Progenitor cell of endocrine pancreas (in vitro differentiated cells): ENCODE results near the gene SLC22A31. TPM values are rescaled to one million over a fixed set of nuclear protein-coding genes. Genes with fewer than 3 reads are reported as not detected.
A peak's percentile ranks its signal among the peaks of the same experiment; 100 is the strongest.

Experiments used
- DNase-seq: peaks from one replicate; pipeline ENCODE4 v3.0.0; 2021; ENCODE audit warnings: low spot score; ENCODE audit not compliant: unreplicated experiment
- H3K27ac Mint-ChIP-seq: 2 replicates; pipeline ENCODE4 v1.8.0; 2021; ENCODE audit warnings: mild to moderate bottlenecking, moderate library complexity, mixed read lengths
- H3K27me3 Mint-ChIP-seq: 2 replicates; pipeline ENCODE4 v1.8.0; 2021; ENCODE audit warnings: mixed read lengths
- H3K36me3 Mint-ChIP-seq: 2 replicates; pipeline ENCODE4 v1.8.0; 2022; ENCODE audit warnings: mixed read lengths; ENCODE audit not compliant: insufficient read depth
- H3K4me1 Mint-ChIP-seq: 2 replicates; pipeline ENCODE4 v1.8.0; 2021; ENCODE audit warnings: low read depth, mixed read lengths
- H3K4me3 Mint-ChIP-seq: 2 replicates; pipeline ENCODE4 v1.8.0; 2021; ENCODE audit warnings: low read depth, mild to moderate bottlenecking, moderate library complexity, mixed read lengths
- H3K9me3 Mint-ChIP-seq: 2 replicates; pipeline ENCODE4 v1.8.0; 2021; ENCODE audit warnings: low read depth, mixed read lengths
- total RNA-seq: library from RNA; stranded (reverse); gene quantifications from 2 replicates; pipeline ENCODE4 v1.2.1, GENCODE V29; 2021
- TF ChIP-seq, protein P1 (sequence below): fragments of 200-600 bp; sonication (generic); IDR thresholded peaks from one replicate; pipeline ENCODE4 v1.5.0; 2021; ENCODE audit warnings: antibody characterized with exemption, mild to moderate bottlenecking; ENCODE audit not compliant: unreplicated experiment

Gene SLC22A31
- total RNA-seq, 1 donor from 2014 or later, result 6.9 TPM

DNA sequence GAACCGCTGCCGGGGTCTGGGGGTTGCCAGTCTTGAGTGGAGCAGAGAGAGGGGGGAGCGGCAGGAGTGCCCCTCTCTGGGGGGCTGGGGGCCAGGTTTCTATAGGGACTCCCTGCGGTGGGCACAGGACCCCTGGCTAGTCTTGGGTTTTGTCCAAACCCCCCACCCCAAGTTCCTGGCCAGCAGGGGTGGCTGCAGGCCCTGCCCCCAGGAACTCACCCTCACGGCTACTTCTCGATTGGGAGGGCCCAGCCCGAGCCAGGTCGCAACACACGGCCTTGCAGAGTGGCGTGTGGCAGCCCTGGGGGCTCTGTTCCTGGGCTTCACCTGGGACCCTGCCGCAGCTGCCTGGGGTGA, 28.2 kb downstream of the SLC22A31 start:
- TF ChIP-seq, protein P1, sequence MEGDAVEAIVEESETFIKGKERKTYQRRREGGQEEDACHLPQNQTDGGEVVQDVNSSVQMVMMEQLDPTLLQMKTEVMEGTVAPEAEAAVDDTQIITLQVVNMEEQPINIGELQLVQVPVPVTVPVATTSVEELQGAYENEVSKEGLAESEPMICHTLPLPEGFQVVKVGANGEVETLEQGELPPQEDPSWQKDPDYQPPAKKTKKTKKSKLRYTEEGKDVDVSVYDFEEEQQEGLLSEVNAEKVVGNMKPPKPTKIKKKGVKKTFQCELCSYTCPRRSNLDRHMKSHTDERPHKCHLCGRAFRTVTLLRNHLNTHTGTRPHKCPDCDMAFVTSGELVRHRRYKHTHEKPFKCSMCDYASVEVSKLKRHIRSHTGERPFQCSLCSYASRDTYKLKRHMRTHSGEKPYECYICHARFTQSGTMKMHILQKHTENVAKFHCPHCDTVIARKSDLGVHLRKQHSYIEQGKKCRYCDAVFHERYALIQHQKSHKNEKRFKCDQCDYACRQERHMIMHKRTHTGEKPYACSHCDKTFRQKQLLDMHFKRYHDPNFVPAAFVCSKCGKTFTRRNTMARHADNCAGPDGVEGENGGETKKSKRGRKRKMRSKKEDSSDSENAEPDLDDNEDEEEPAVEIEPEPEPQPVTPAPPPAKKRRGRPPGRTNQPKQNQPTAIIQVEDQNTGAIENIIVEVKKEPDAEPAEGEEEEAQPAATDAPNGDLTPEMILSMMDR, result no peak
- Mint-ChIP-seq H3K9me3 (no peaks in the 10 kb centered on the region), H3K27ac (no peak overlapping the region), H3K4me3 (no peak overlapping the region), H3K27me3 (peaks cover 21% of the 10 kb centered on the region), H3K36me3 (no peaks in the 10 kb centered on the region), H3K4me1 (peaks cover 3% of the 10 kb centered on the region)
- no peak for DNase-seq

DNA sequence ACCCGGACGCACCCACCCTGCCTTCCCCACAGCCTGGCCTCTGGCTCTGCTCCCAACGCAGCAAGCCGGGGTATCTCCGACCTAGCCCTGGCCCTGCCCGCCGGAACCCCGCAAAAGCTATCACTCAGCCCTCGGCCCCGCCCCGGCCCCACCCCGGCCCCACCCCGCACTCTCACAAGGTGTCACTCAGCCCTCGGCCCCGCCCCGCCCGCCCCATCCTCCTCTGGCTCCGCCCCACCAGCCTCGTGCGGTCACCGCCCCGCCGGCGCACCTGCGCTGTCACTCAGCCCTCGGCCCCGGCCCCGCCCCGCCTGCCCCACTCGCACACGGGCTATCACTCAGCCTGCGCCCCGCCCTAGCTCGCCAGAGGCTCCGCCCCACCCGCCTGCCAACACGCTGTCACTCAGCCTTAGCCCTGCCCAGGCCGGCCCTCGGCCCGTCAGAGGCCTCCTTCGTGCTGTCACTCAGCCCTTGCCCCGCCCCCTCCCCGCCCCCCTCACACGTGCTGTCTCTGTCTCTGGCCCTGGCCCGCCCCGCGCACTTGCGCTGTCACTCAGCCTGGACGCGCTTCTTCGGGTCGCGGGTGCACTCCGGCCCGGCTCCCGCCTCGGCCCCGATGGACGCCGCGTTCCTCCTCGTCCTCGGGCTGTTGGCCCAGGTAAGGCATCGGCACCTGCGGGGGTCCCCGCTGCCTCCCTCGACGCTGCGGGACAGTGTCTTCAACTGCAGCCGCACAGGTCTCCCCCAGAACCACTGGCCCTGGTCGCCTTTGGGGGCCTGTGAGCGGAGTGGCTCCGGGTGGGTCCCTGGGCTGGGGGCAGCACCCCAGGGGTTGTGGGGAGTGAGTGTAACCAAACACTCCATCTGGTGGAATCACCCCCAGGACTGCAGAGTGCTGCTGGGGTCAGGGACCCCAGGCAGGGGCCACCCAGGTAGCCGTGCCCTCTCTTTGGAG, 28.8 kb downstream of the SLC22A31 start, which contains the start of gene CDH15:
TSS of gene CDH15 (plus strand) at position 533 of the 955 bp plus-strand sequence. CDS start at position 617, 84 bp downstream.
- H3K27ac Mint-ChIP-seq, result peak within 1 kb of the TSS; percentile 31
- H3K9me3 Mint-ChIP-seq, result no peaks in the 10 kb centered on the region
- TF ChIP-seq, protein P1, result no peak
- H3K27me3 Mint-ChIP-seq, result peaks cover 21% of the 10 kb centered on the region
- peak within 1 kb of the TSS; percentile 59 for H3K4me3 Mint-ChIP-seq
- peaks cover 3% of the 10 kb centered on the region for H3K4me1 Mint-ChIP-seq
- DNase-seq, result peak; percentile 88
- no peaks in the 10 kb centered on the region for H3K36me3 Mint-ChIP-seq

DNA sequence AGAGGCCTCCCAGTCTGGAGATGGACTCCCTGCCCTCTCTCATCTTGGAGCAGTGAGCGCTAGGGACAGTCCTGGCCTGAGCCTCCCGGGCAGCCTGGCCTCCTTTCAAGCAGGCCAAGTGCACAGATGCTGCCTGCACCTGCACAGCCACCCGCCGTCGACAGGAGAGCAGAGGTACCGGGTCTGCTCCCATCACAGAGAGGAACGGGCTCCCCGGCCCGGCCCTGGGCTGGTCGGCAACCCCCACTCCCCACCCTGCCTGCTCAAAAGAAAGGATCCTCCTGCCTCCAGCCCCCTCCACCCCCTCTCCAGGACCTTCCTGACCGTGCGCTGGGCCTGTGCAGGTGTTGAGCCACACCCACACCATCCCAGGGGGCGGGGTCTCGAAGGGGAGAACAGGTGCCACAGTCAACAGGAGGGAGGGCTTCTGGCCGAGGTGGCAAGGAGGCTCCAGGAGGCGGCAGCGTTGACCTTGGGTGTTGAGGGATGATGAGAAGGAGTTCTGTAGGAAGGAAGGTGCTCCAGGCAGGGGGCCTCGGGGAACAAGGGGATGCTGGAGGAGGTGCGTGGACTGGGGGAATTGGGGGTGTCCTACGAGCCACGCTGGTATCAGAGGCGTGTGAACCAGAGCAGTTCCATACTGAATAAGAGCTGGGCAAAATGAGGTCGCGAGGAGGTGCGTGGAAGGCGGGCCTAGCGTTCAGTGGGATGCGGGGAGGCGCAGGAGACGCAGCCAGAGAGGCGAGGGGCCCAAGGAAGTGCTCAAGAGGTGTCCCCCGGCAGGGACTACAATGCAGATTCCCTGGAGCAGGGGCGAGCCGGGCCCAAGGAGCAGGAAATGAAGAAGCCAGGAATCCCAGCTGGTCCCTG, 29.8 kb downstream of the SLC22A31 start:
- H3K36me3 Mint-ChIP-seq, result no peaks in the 10 kb centered on the region
- DNase-seq, result peak; percentile 53
- H3K27me3 Mint-ChIP-seq, result peaks cover 21% of the 10 kb centered on the region
- H3K9me3 Mint-ChIP-seq, result no peaks in the 10 kb centered on the region
- peaks cover 3% of the 10 kb centered on the region for H3K4me1 Mint-ChIP-seq
- peak overlapping the region; percentile 59 for H3K4me3 Mint-ChIP-seq
- TF ChIP-seq, protein P1, result no peak
- H3K27ac Mint-ChIP-seq, result peak overlapping the region; percentile 31

DNA sequence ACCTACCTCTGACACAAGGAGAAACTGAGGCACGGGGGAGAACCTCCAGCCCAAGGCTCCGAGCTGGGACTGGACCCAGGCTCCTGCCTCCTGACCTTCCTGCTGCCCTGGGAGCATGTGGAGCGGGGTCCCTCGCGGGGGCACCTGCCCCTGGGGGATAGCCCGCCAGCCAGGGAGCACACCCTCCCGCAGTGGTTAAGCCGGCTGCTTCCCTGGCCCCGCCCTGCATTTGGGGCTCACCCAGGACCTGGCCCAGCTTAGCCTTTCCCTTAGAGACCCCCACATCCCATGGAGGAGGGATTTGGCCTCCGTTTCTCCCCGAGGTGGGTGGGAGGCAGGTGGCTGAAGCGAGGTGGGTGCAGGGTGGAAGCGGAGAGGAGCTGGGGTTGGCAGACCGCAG, 30.6 kb downstream of the SLC22A31 start:
- TF ChIP-seq, protein P1, result no peak
- Mint-ChIP-seq H3K4me1 (peaks cover 3% of the 10 kb centered on the region), H3K27ac (no peak overlapping the region), H3K36me3 (no peaks in the 10 kb centered on the region), H3K9me3 (no peaks in the 10 kb centered on the region), H3K4me3 (no peak overlapping the region), H3K27me3 (peaks cover 21% of the 10 kb centered on the region)
- DNase-seq, result no peak
